LHCN-M2 (cell line): ENCODE measurements around the gene FAM20C. TPM values are rescaled to one million over a fixed set of nuclear protein-coding genes. Genes with fewer than 3 reads are reported as not detected.

Source experiments
- DNase-seq: peaks from one replicate; pipeline ENCODE4 v3.0.0-alpha.2; 2012; ENCODE audit warnings: low read depth
- polyA plus RNA-seq: library from polyadenylated mRNA; unstranded; fragments of >200 nt; gene quantifications from one replicate; pipeline ENCODE4 v1.2.1, GENCODE V29; 2012; ENCODE audit warnings: missing spikeins
- total RNA-seq: library from RNA; depleted of rRNA; stranded (reverse); fragments of >200 nt; gene quantifications from 2 replicates; pipeline ENCODE4 v1.2.3, GENCODE V29; 2014; rRNA removed

The FAM20C gene
- total RNA-seq = 20.8 and 36.4 TPM in 2 replicates
- 11.4 TPM for polyA plus RNA-seq

GRCh38 chr7:191981-192649, at the start of gene FAM20C:
Gene FAM20C, plus strand, starts transcription at chr7:192571. Its CDS starts 629 bp downstream, at chr7:193200.
- DNase-seq = peak; percentile 79

- DNase-seq = no peak
Measured at GRCh38 chr7:143145-143751, 49.1 kb upstream of the FAM20C start.

- DNase-seq = no peak
Measured at GRCh38 chr7:143811-144453, 48.4 kb upstream of the FAM20C start.

- no peak for DNase-seq
Measured at GRCh38 chr7:144454-144826, 47.9 kb upstream of the FAM20C start.

GRCh38 chr7:145863-146262, 46.5 kb upstream of the FAM20C start:
- DNase-seq = no peak

GRCh38 chr7:148543-148931, 43.8 kb upstream of the FAM20C start:
- no peak for DNase-seq

GRCh38 chr7:148932-149790, 43.2 kb upstream of the FAM20C start:
- DNase-seq = peak; percentile 99

GRCh38 chr7:149791-150636, 42.4 kb upstream of the FAM20C start:
- DNase-seq = no peak

GRCh38 chr7:150811-151221, 41.6 kb upstream of the FAM20C start:
- no peak for DNase-seq

GRCh38 chr7:151346-152050, 40.9 kb upstream of the FAM20C start:
- DNase-seq = no peak

GRCh38 chr7:152702-153391, 39.5 kb upstream of the FAM20C start:
- no peak for DNase-seq

GRCh38 chr7:153604-154003, 38.8 kb upstream of the FAM20C start:
- no peak for DNase-seq

- DNase-seq = no peak
Measured at GRCh38 chr7:154096-154799, 38.1 kb upstream of the FAM20C start.

- peak; percentile 14 for DNase-seq
Measured at GRCh38 chr7:155469-155900, 36.9 kb upstream of the FAM20C start.

GRCh38 chr7:156111-157007, 36.0 kb upstream of the FAM20C start:
- no peak for DNase-seq

- DNase-seq = no peak
Measured at GRCh38 chr7:157008-157310, 35.4 kb upstream of the FAM20C start.

GRCh38 chr7:157771-158625, 34.4 kb upstream of the FAM20C start:
- no peak for DNase-seq
